ENCODE data around the gene UGT2B11. TPM values are rescaled to one million over a fixed set of nuclear protein-coding genes. Genes with fewer than 3 reads are reported as not detected.
"Not testable (repeated sequence)": the region's sequence is repeated elsewhere in the genome, so short reads cannot be mapped to it uniquely, and the experiment has no call there.

UGT2B11 gene
- not detected for total RNA-seq
- long read RNA-seq: 0 reads

- no peak for DNase-seq (ENCODE audit: low spot score)
These were observed at the start of gene UGT2B11 for GRCh38 chr4:69214716-69215115. Gene UGT2B11, minus strand, starts transcription at chr4:69214748. Its CDS starts 26 bp downstream, at chr4:69214722.

- DNase-seq (ENCODE audit: low spot score): not testable (repeated sequence)
These were observed 38.7 kb upstream of the UGT2B11 start for GRCh38 chr4:69253147-69253772.

GRCh38 chr4:69250884-69251283 is 36.3 kb upstream of the UGT2B11 start:
- DNase-seq (ENCODE audit: low spot score): not testable (repeated sequence)

- not testable (repeated sequence) for DNase-seq (ENCODE audit: low spot score)
These were observed 28.2 kb upstream of the UGT2B11 start for GRCh38 chr4:69242562-69243240.

- DNase-seq (ENCODE audit: low spot score): not testable (repeated sequence)
These were observed 27.2 kb upstream of the UGT2B11 start for GRCh38 chr4:69241746-69242145.

GRCh38 chr4:69240787-69241186 is 26.2 kb upstream of the UGT2B11 start:
- DNase-seq (ENCODE audit: low spot score): not testable (repeated sequence)

- DNase-seq (ENCODE audit: low spot score): no peak
These were observed 25.1 kb upstream of the UGT2B11 start for GRCh38 chr4:69239557-69240168.

- no peak for DNase-seq (ENCODE audit: low spot score)
These were observed 24.5 kb upstream of the UGT2B11 start for GRCh38 chr4:69239092-69239491.

GRCh38 chr4:69224891-69225290 is 10.3 kb upstream of the UGT2B11 start:
- DNase-seq (ENCODE audit: low spot score): no peak

- not testable (repeated sequence) for DNase-seq (ENCODE audit: low spot score)
These were observed 8.7 kb upstream of the UGT2B11 start for GRCh38 chr4:69223277-69223676.

GRCh38 chr4:69218491-69218890 is 3.9 kb upstream of the UGT2B11 start:
- not testable (repeated sequence) for DNase-seq (ENCODE audit: low spot score)

- no peak for DNase-seq (ENCODE audit: low spot score)
These were observed 3.6 kb downstream of the UGT2B11 start for GRCh38 chr4:69210911-69211310.

GRCh38 chr4:69198506-69198905 is 16.0 kb downstream of the UGT2B11 start:
- DNase-seq (ENCODE audit: low spot score): not testable (repeated sequence)

- no peak for DNase-seq (ENCODE audit: low spot score)
These were observed 18.2 kb downstream of the UGT2B11 start for GRCh38 chr4:69196209-69196965.

GRCh38 chr4:69194166-69194565 is 20.4 kb downstream of the UGT2B11 start:
- no peak for DNase-seq (ENCODE audit: low spot score)

- DNase-seq (ENCODE audit: low spot score): not testable (repeated sequence)
These were observed 22.6 kb downstream of the UGT2B11 start for GRCh38 chr4:69191905-69192304.

GRCh38 chr4:69190621-69191020 is 23.9 kb downstream of the UGT2B11 start:
- not testable (repeated sequence) for DNase-seq (ENCODE audit: low spot score)

- DNase-seq (ENCODE audit: low spot score): not testable (repeated sequence)
These were observed 32.9 kb downstream of the UGT2B11 start for GRCh38 chr4:69181519-69182169.

GRCh38 chr4:69179817-69180216 is 34.7 kb downstream of the UGT2B11 start:
- not testable (repeated sequence) for DNase-seq (ENCODE audit: low spot score)

GRCh38 chr4:69178751-69179205 is 35.8 kb downstream of the UGT2B11 start:
- not testable (repeated sequence) for DNase-seq (ENCODE audit: low spot score)

Data from mesenteric fat pad (tissue), 1 donor.